Fibroblast of villous mesenchyme (primary cell): ENCODE data around the gene DACH1. TPM values are rescaled to one million over a fixed set of nuclear protein-coding genes. Genes with fewer than 3 reads are reported as not detected.

ENCODE experiments used
- DNase-seq: peaks from one replicate; pipeline ENCODE4 v3.0.0-alpha.2; 2010; ENCODE audit warnings: low read depth
- H3K4me3 ChIP-seq: 2 replicates; pipeline ENCODE4 v1.5.1; 2011; ENCODE audit warnings: low read depth, mild to moderate bottlenecking, low read length
- CTCF ChIP-seq: IDR thresholded peaks from 2 replicates; pipeline ENCODE4 v1.5.1; 2012; ENCODE audit warnings: low read depth, mild to moderate bottlenecking, low read length; ENCODE audit not compliant: insufficient read depth
- total RNA-seq: library from RNA; depleted of rRNA; stranded (reverse); fragments of >200 nt; gene quantifications from 2 replicates; pipeline ENCODE4 v1.2.3, GENCODE V29; 2012

The DACH1 gene
- total RNA-seq, 1 donor, result 0.43 TPM

- TF ChIP-seq CTCF, result no peak
- no peak overlapping the region for H3K4me3 ChIP-seq
- no peak for DNase-seq
These were observed 223.6 kb downstream of the DACH1 start for GRCh38 chr13:71643448-71643860.

DNA sequence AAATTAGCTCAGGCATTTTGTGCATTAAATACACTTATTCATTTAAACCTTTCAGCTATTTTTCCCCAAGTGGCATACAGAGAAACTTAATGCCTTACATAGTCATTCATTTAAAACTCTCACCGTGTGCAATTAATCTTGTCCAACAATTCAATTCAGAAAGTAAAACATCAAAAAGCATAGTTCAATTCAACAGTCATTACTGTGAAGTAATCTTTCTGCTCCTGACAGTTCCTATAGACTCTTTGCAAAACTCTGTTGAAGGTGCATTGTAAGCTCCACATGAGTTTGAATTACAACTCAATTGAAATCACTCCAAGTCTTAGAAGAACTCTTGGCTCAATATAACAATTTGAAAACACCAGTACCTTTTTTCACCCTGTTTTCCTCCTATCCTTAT, 228.3 kb downstream of the DACH1 start:
- H3K4me3 ChIP-seq, result no peak overlapping the region

GRCh38 chr13:71634602-71635443, 232.2 kb downstream of the DACH1 start:
- no peak for TF ChIP-seq CTCF
- no peak overlapping the region for H3K4me3 ChIP-seq
- DNase-seq, result peak; percentile 91

More for the DNA sequence above, 228.3 kb downstream of the DACH1 start:
- DNase-seq, result no peak
- TF ChIP-seq CTCF, result no peak

DNA sequence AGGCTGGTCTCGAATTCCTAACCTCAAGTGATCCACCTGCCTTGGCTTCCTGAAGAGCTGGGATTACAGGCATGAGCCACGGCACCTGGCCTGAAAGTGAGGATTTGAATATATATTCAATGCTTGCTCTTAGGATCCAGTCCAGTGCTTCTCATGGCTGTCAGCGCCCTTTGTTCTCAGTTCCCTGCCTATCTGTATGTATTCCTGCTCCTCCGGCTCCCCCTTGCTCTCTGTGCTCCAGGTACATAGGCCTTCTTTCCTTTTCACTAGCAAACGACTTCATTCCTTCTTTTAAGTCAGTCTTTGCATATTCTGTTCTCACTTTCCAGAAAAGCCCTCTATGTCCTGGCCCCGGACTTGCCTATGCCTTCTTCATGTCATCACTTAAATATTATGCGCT, 232.8 kb downstream of the DACH1 start:
- TF ChIP-seq CTCF, result no peak
- no peak for DNase-seq
- no peak overlapping the region for H3K4me3 ChIP-seq

DNA sequence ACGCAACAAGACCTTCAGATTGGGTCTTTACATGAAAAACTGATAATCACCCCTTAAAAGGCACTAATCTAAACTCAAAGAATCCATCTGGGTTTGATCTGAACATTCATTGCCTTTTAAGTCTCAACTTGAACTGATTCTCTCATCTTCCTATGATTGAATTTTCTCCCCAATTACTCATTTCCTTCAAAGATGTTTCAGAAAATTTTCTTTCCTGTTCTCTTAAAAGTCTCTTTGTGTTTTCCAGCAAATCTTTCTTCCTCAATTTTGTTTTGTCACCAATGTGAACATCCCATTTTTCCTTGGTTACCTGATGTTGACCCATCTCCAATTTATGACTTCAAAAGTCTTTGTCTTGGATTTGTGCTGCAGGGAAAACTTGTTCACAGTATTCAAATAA, 234.3 kb downstream of the DACH1 start:
- no peak overlapping the region for H3K4me3 ChIP-seq
- TF ChIP-seq CTCF, result no peak
- DNase-seq, result no peak

GRCh38 chr13:71632206-71632605, 234.8 kb downstream of the DACH1 start:
- no peak for TF ChIP-seq CTCF
- no peak overlapping the region for H3K4me3 ChIP-seq
- peak; percentile 80 for DNase-seq

DNA sequence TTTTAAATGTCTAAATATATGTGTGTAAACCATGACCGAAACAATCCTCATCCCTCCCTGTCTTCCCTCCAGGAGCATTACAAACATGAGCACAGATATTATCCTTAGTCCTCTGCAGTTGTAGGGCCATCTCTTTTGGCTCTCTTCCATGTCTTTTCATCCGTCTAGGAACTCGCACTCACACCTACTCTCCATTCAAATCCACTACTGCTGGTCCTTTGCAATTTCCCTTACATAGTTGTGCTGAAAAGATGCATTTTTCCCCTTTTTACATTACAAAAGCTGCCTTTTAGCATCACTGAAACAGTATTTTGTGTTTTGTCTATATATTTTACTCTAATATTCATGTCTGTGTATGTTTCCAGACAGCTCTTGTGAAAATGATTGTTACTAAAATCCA, 237.8 kb downstream of the DACH1 start:
- no peak overlapping the region for H3K4me3 ChIP-seq
- no peak for DNase-seq
- no peak for TF ChIP-seq CTCF
